T follicular helper cell (primary cell): ENCODE data around the gene SEPHS2.
A peak's percentile ranks its signal among the peaks of the same experiment; 100 is the strongest.
"Not testable (repeated sequence)": the region's sequence is repeated elsewhere in the genome, so short reads cannot be mapped to it uniquely, and the experiment has no call there.

ENCODE experiments used
- DNase-seq: peaks from one replicate; pipeline ENCODE4 v3.0.0-alpha.2; 2020; ENCODE audit warnings: low read depth

The SEPHS2 gene

GRCh38 chr16:30470170-30470512 is 24.5 kb upstream of the SEPHS2 start:
- no peak for DNase-seq

GRCh38 chr16:30464078-30464477 is 18.4 kb upstream of the SEPHS2 start:
- DNase-seq = no peak

- not testable (repeated sequence) for DNase-seq
These were observed 15.8 kb upstream of the SEPHS2 start for GRCh38 chr16:30461426-30461825.

GRCh38 chr16:30459456-30459855 is 13.8 kb upstream of the SEPHS2 start:
- DNase-seq = no peak

- DNase-seq = peak; percentile 32
These were observed 13.1 kb upstream of the SEPHS2 start for GRCh38 chr16:30458561-30459394.

GRCh38 chr16:30457743-30458560 is 12.3 kb upstream of the SEPHS2 start:
- DNase-seq = no peak

GRCh38 chr16:30457256-30457655 is 11.6 kb upstream of the SEPHS2 start:
- no peak for DNase-seq

- no peak for DNase-seq
These were observed 10.6 kb upstream of the SEPHS2 start for GRCh38 chr16:30456302-30456701.

GRCh38 chr16:30452709-30453580 is 7.3 kb upstream of the SEPHS2 start:
- not testable (repeated sequence) for DNase-seq

GRCh38 chr16:30449116-30449435 is 3.4 kb upstream of the SEPHS2 start:
- no peak for DNase-seq

GRCh38 chr16:30447512-30448226 is 2.0 kb upstream of the SEPHS2 start:
- no peak for DNase-seq

GRCh38 chr16:30446203-30446595 is 525 bp upstream of the SEPHS2 start:
- no peak for DNase-seq

GRCh38 chr16:30445149-30445407 is 596 bp downstream of the SEPHS2 start:
- DNase-seq = no peak

GRCh38 chr16:30444231-30445148 is 1.2 kb downstream of the SEPHS2 start:
- DNase-seq = no peak

GRCh38 chr16:30443631-30444030 is 2.0 kb downstream of the SEPHS2 start:
- DNase-seq = no peak

- DNase-seq = no peak
These were observed 5.8 kb downstream of the SEPHS2 start for GRCh38 chr16:30439720-30440348.

- DNase-seq = no peak
These were observed 6.8 kb downstream of the SEPHS2 start for GRCh38 chr16:30438835-30439234.

- DNase-seq = no peak
These were observed 8.1 kb downstream of the SEPHS2 start for GRCh38 chr16:30437511-30438046.

GRCh38 chr16:30434852-30435251 is 10.8 kb downstream of the SEPHS2 start:
- DNase-seq = no peak

- DNase-seq = peak; percentile 10
These were observed 15.2 kb downstream of the SEPHS2 start for GRCh38 chr16:30430428-30430970.
